Trophoblast cell (in vitro differentiated cells and primary cell): ENCODE measurements around the gene HHATL.

Experiments used
- DNase-seq, 2 donors: peaks; one replicate each; pipeline ENCODE4 v3.0.0-alpha.2; 2016
- H2AFZ ChIP-seq: 2 replicates; pipeline ENCODE4 v1.6.1; 2013; ENCODE audit warnings: low read length, moderate library complexity, mild to moderate bottlenecking; ENCODE audit not compliant: insufficient read depth, poor library complexity
- H2AK5ac ChIP-seq: 2 replicates; pipeline ENCODE4 v1.6.1; 2013; ENCODE audit warnings: mild to moderate bottlenecking, low read length
- H2BK120ac ChIP-seq: 2 replicates; pipeline ENCODE4 v1.6.1; 2013; ENCODE audit warnings: low read length, mild to moderate bottlenecking, moderate library complexity; ENCODE audit not compliant: insufficient read depth, poor library complexity
- H2BK12ac ChIP-seq: 2 replicates; pipeline ENCODE4 v1.6.1; 2013; ENCODE audit warnings: mild to moderate bottlenecking, low read length, moderate library complexity
- H2BK5ac ChIP-seq: 2 replicates; pipeline ENCODE4 v1.6.1; 2013; ENCODE audit warnings: low read length, low read depth, moderate library complexity, mild to moderate bottlenecking; ENCODE audit not compliant: poor library complexity
- H3K14ac ChIP-seq: 2 replicates; pipeline ENCODE4 v1.6.1; 2013; ENCODE audit warnings: mild to moderate bottlenecking, low read length
- H3K18ac ChIP-seq: 2 replicates; pipeline ENCODE4 v1.6.1; 2013; ENCODE audit warnings: mild to moderate bottlenecking, low read length
- H3K23ac ChIP-seq: 2 replicates; pipeline ENCODE4 v1.6.1; 2013; ENCODE audit warnings: low read length
- H3K27ac ChIP-seq: 2 replicates; pipeline ENCODE4 v1.5.1; 2013; ENCODE audit warnings: low read depth, mild to moderate bottlenecking, inconsistent platforms, low read length, moderate library complexity
- H3K27me3 ChIP-seq: 2 replicates; pipeline ENCODE4 v1.6.1; 2013; ENCODE audit warnings: inconsistent platforms, mild to moderate bottlenecking, low read length, moderate library complexity; ENCODE audit not compliant: insufficient read depth
- H3K36me3 ChIP-seq, 2 experiments: 1 replicate in 1 of 2; 2 replicates in 1 of 2; pipeline ENCODE4 v1.6.1; 2013; ENCODE audit warnings: low read length in 2 of 2, mild to moderate bottlenecking in 2 of 2, moderate library complexity in 1 of 2; ENCODE audit not compliant: insufficient read depth in 2 of 2, control insufficient read depth in 1 of 2
- H3K4ac ChIP-seq: 2 replicates; pipeline ENCODE4 v1.6.1; 2013; ENCODE audit warnings: low read depth, mild to moderate bottlenecking, low read length, moderate library complexity
- H3K4me1 ChIP-seq, 2 experiments: 1 replicate in 1 of 2; 2 replicates in 1 of 2; pipeline ENCODE4 v1.6.1; 2013; ENCODE audit warnings: low read length in 2 of 2, mild to moderate bottlenecking in 2 of 2, moderate library complexity in 1 of 2; ENCODE audit not compliant: insufficient read depth in 2 of 2, control insufficient read depth in 1 of 2
- H3K4me2 ChIP-seq: 2 replicates; pipeline ENCODE4 v1.6.1; 2013; ENCODE audit warnings: inconsistent platforms, mild to moderate bottlenecking, low read length, moderate library complexity
- H3K4me3 ChIP-seq: 2 replicates; pipeline ENCODE4 v1.5.1; 2013; ENCODE audit warnings: mild to moderate bottlenecking, low read depth, low read length, inconsistent platforms
- H3K79me1 ChIP-seq: one replicate; pipeline ENCODE4 v1.6.1; 2013; ENCODE audit warnings: low read length
- H3K79me2 ChIP-seq: 2 replicates; pipeline ENCODE4 v1.6.1; 2013; ENCODE audit warnings: low read length, mild to moderate bottlenecking; ENCODE audit not compliant: control insufficient read depth, insufficient read depth, poor library complexity
- H3K9ac ChIP-seq: 2 replicates; pipeline ENCODE4 v1.6.1; 2013; ENCODE audit warnings: mild to moderate bottlenecking, low read length
- H3K9me3 ChIP-seq: 2 replicates; pipeline ENCODE4 v1.6.1; 2013; ENCODE audit warnings: low read depth, mild to moderate bottlenecking, control low read depth, inconsistent platforms, low read length; ENCODE audit not compliant: insufficient read depth
- H4K12ac ChIP-seq: 2 replicates; pipeline ENCODE4 v1.6.1; 2013; ENCODE audit warnings: low read depth, mild to moderate bottlenecking, low read length, moderate library complexity
- H4K8ac ChIP-seq: 2 replicates; pipeline ENCODE4 v1.6.1; 2013; ENCODE audit warnings: low read depth, mild to moderate bottlenecking, low read length, moderate library complexity
- H4K91ac ChIP-seq: one replicate; pipeline ENCODE4 v1.6.1; 2013; ENCODE audit warnings: low read depth, mild to moderate bottlenecking, low read length, moderate library complexity
- WGBS: extraction: QIAGEN DNeasy Blood & Tissue Kit; methylation state at CpG from one replicate; pipeline ENCODE4 v1.1.7; 2013; ENCODE audit warnings: missing lambda C conversion rate; ENCODE audit not compliant: insufficient read length, insufficient coverage; ENCODE audit errors: extremely low coverage; 5-methylcytosine and 5-hydroxymethylcytosine counted together

HHATL gene

GRCh38 chr3:42720126-42720525 lies 17.5 kb upstream of the HHATL start:
- H3K27ac ChIP-seq: no peak overlapping the region
- H2AK5ac ChIP-seq: no peak overlapping the region
- H3K18ac ChIP-seq: no peak overlapping the region
- H3K14ac ChIP-seq: no peak overlapping the region
- no peaks in the 10 kb centered on the region for H3K4me1 ChIP-seq
- no peak overlapping the region for H3K4me3 ChIP-seq
- no peaks in the 10 kb centered on the region for H3K79me1 ChIP-seq
- WGBS: 100% methylated on average over 1 of the region's 4 CpGs
- H2BK120ac ChIP-seq: no peak overlapping the region
- no peaks in the 10 kb centered on the region for H3K9me3 ChIP-seq
- no peak overlapping the region for H4K91ac ChIP-seq
- peak in 1 of 2 donors; percentile 50 for DNase-seq
- H3K4ac ChIP-seq: no peak overlapping the region
- no peak overlapping the region for H3K23ac ChIP-seq
- no peak overlapping the region for H3K9ac ChIP-seq
- H3K4me2 ChIP-seq: no peak overlapping the region
- no peak overlapping the region for H4K8ac ChIP-seq
- no peak overlapping the region for H2BK5ac ChIP-seq
- H3K79me2 ChIP-seq: no peaks in the 10 kb centered on the region
- no peaks in the 10 kb centered on the region for H3K36me3 ChIP-seq
- H4K12ac ChIP-seq: no peak overlapping the region
- H2AFZ ChIP-seq: no peak overlapping the region
- no peak overlapping the region for H2BK12ac ChIP-seq
- H3K27me3 ChIP-seq: no peaks in the 10 kb centered on the region

GRCh38 chr3:42719002-42719401 lies 16.4 kb upstream of the HHATL start:
- no CpG with 5 or more reads among the region's 6 CpGs for WGBS

GRCh38 chr3:42718338-42718737 lies 15.7 kb upstream of the HHATL start:
- Histone ChIP-seq H3K9ac (no peak overlapping the region), H4K8ac (no peak overlapping the region), H3K79me1 (no peaks in the 10 kb centered on the region), H2BK12ac (no peak overlapping the region), H3K79me2 (no peaks in the 10 kb centered on the region), H3K27me3 (no peaks in the 10 kb centered on the region), H3K9me3 (no peaks in the 10 kb centered on the region), H3K4me1 (no peaks in the 10 kb centered on the region), H2AFZ (no peak overlapping the region), H2BK5ac (no peak overlapping the region), H3K27ac (no peak overlapping the region), H3K4me2 (no peak overlapping the region), H3K36me3 (no peaks in the 10 kb centered on the region), H2AK5ac (no peak overlapping the region), H3K4ac (no peak overlapping the region), H2BK120ac (no peak overlapping the region), H3K4me3 (no peak overlapping the region), H4K12ac (no peak overlapping the region), H4K91ac (no peak overlapping the region), H3K23ac (no peak overlapping the region), H3K14ac (no peak overlapping the region), H3K18ac (no peak overlapping the region)
- no peak for DNase-seq
- WGBS: no CpG with 5 or more reads among the region's 5 CpGs

More at GRCh38 chr3:42719002-42719401, 16.4 kb upstream of the HHATL start:
- Histone ChIP-seq H3K4me3 (no peak overlapping the region), H3K27ac (no peak overlapping the region), H3K18ac (no peak overlapping the region), H3K79me2 (no peaks in the 10 kb centered on the region), H4K12ac (no peak overlapping the region), H2AFZ (no peak overlapping the region), H3K14ac (no peak overlapping the region), H4K8ac (no peak overlapping the region), H3K9me3 (no peaks in the 10 kb centered on the region), H3K27me3 (no peaks in the 10 kb centered on the region), H3K23ac (no peak overlapping the region), H3K9ac (no peak overlapping the region), H2AK5ac (no peak overlapping the region), H3K79me1 (no peaks in the 10 kb centered on the region), H3K4me1 (no peaks in the 10 kb centered on the region), H2BK12ac (no peak overlapping the region), H2BK120ac (no peak overlapping the region), H3K36me3 (no peaks in the 10 kb centered on the region), H2BK5ac (no peak overlapping the region), H3K4me2 (no peak overlapping the region), H4K91ac (no peak overlapping the region), H3K4ac (no peak overlapping the region)
- DNase-seq: no peak

GRCh38 chr3:42717306-42717705 lies 14.7 kb upstream of the HHATL start:
- Histone ChIP-seq H3K4me2 (no peak overlapping the region), H4K91ac (no peak overlapping the region), H4K8ac (no peak overlapping the region), H2AFZ (no peak overlapping the region), H2AK5ac (no peak overlapping the region), H3K36me3 (no peaks in the 10 kb centered on the region), H2BK5ac (no peak overlapping the region), H4K12ac (no peak overlapping the region), H3K27me3 (no peaks in the 10 kb centered on the region), H3K4me3 (no peak overlapping the region), H3K14ac (no peak overlapping the region), H3K27ac (no peak overlapping the region), H2BK120ac (no peak overlapping the region), H3K79me2 (no peaks in the 10 kb centered on the region), H3K79me1 (no peaks in the 10 kb centered on the region), H3K4me1 (no peaks in the 10 kb centered on the region), H3K4ac (no peak overlapping the region), H3K23ac (no peak overlapping the region), H3K9me3 (no peaks in the 10 kb centered on the region), H2BK12ac (no peak overlapping the region), H3K18ac (no peak overlapping the region), H3K9ac (no peak overlapping the region)
- 86% methylated on average over 1 of the region's 6 CpGs for WGBS
- DNase-seq: no peak
